HG02798 (cell line): ENCODE results near the gene POLA2.
"Not testable (repeated sequence)": the region's sequence is repeated elsewhere in the genome, so short reads cannot be mapped to it uniquely, and the experiment has no call there.

Source experiments
- ATAC-seq: cut with Tn5 transposase; IDR thresholded peaks from one replicate; pipeline ENCODE4 v1.9.1; 2021; ENCODE audit warnings: mild to moderate bottlenecking; ENCODE audit not compliant: unreplicated experiment, poor library complexity

Gene POLA2

DNA sequence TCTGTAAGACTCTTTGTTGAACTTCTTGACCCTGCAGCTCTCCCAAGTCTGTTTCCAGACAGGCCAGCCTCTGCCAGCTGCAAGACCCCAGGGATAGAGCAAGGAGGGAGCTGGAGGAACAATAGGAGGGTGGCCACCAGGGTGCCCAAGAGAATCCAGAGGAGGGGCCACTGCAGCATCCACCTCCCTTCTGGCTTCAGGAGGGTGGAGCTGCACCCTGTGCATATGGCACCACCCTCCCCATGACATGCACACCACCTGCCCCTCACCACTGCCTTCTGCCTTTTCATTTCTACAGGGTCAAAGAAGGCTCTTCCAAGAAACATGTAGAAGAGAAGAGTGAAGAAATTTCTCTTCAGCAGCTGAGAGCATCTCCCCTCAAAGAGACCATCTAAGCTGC, 20.1 kb upstream of the POLA2 start:
- ATAC-seq, result no peak

DNA sequence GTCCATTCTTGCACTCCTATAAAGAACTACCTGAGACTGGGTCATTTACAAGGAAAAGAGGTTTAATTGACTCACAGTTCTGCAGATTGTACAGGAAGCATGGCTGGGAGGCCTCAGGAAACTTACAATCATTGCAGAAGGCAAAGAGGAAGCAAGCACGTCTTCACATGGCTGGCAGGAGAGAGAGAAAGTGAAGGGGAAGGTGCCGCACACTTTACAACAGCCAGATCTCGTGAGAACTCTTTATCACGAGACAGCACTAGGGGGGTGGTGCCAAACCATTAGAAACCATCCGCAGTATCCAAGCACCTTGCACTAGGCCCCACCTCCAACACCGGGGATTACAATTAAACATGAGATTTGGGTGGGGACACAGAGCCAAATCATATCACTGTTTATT, 19.4 kb upstream of the POLA2 start:
- ATAC-seq, result no peak

DNA sequence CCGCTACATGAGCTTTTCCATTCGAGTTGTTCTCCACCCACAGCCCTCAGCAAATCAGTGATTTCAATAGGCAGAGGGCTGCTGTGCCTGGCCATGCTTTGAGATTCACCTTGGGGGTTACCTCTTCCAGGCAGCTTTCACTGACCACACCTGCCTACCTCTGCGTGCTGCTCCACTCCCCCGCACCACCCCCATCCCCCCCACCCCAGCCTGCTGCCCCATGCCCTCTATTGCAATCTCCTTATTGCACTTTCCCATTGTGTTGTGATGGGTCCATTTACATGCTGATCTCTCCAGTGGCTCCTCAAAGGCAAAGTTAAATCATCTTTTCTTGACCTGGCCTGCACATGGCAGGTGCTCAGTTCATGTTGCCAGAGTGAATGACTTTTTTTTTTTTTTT, 18.0 kb upstream of the POLA2 start:
- no peak for ATAC-seq

DNA sequence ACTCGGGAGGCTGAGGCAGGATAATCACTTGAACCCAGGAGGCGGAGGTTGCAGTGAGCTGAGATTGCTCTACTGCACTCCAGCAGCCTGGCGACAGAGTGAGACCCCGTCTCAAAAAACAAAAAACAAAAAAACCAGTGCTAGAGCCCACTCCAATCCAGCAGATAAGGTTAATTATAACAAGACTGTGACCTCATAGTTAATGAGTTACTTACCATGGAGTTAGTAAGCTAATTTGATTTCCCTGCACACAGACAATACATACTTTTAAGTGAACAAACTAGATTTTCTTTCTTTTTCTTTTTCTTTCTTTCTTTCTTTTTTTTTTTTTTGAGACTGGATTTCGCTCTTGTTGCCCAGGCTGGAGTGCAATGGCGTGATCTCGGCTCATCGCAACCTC, 16.7 kb upstream of the POLA2 start:
- ATAC-seq, result not testable (repeated sequence)

DNA sequence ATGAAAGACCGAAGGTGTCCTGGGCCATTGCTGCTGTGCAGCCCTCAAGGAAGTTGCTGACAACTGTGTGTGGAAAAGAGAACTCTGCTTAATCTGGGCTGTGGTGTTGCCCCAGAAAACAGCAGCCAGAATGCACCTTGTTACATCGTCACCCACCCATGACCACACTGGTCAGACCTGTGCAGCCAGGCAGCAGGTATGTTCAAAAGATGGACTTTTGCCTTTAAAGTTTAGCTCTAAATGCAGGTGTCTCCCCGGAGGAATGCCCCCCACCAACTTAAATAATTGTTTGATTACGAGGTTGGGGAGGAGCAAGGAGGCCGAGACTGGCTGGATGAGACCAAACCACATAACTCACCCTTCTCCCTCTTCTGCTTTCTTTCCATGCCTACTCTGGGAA, 15.3 kb upstream of the POLA2 start:
- no peak for ATAC-seq

DNA sequence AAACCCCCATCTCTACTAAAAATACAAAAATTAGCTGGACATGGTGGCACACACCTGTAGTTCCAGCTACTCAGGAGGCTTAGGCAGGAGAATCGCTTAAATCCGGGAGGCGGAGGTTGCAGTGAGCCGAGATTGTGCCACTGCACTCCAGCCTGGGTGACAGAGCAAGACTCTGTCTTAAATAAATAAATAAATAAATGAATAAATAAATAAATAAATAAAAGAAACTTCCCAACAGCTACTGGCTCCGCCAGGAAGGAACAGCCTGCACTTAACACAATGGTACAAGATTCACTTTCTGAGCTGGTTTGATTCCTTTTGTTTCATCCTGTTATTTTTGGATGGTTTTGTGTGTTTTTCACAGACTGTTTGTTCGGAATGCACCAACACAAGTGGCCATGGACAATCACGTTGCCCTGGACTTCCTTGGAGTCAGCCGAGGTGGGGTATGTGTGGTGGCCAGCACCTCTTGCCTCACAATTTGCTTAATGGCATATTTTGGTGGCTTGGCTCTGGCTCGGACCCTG, 13.5 kb upstream of the POLA2 start:
- not testable (repeated sequence) for ATAC-seq

DNA sequence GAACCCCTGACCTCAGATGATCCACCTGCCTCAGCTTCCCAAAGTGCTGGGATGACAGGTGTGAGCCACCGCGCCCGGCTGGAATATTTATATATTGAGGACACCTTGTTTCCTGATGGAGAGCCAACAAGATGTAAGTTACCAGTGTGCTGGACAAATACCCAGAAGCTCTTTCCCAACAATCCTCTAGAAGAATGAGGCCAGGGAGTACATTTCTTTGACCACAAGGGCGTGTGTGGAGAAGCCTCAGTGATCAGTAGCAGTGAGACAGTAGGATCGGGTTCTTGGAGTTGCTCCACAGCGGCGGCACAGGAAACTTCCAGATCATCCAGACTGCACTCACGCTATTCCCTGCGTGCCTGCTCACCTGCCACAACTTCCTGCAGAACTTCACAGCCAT, 10.3 kb upstream of the POLA2 start:
- no peak for ATAC-seq

DNA sequence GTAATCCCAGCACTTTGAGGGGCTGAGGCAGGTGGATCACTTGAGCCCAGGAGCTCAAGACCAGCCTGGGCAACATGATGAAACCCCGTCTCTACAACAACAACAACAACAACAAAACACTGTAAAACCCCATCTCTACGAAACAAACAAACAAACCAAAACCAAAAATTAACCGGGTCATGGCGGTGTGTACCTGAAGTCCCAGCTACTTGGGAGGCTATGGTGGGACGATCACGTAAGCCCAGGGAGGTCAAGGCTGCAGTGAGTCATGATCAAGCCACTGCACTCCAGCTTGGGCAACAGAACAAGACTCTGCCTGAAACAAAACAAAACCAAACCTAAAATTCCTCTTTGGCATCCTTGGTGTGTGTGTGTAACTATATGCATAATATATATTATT, 7.0 kb upstream of the POLA2 start:
- ATAC-seq, result no peak

DNA sequence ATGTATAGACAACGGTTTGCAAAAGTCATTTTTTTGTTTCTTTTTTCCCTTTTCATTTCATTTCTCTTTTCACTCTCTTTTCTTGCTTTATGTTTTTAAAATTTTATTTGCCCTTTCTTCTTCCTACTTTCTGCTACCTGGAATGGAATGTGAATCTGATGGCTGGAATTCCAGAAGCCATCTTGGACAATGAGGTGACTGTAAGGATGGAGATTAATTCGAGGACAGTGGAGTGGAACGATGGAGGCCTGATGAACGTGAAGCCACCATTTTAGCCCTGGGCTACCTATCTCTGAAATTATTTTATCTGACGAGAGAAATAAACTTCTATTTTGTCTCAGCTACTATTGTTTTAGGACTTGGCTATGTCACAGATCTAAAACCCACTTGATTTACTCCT, 2.8 kb upstream of the POLA2 start:
- no peak for ATAC-seq

DNA sequence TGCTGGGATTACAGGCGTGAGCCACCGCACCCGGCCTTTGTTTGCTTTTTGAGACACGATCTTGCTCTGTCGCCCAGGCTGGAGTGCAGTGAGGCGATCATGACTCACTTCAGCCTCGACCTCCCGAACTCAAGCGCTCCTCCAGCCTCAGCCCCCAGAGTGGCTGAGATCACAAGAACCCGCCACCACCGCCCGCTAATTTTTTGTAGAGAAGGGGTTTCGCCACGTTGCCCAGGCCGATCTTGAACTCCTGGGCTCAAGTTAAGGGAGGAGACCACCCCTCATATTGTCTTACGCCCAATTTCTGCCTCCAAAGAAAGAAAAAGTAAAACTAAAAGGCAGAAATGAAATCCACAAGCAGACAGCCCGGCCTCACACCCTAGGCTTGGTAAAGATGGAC, 1.5 kb upstream of the POLA2 start:
- no peak for ATAC-seq

DNA sequence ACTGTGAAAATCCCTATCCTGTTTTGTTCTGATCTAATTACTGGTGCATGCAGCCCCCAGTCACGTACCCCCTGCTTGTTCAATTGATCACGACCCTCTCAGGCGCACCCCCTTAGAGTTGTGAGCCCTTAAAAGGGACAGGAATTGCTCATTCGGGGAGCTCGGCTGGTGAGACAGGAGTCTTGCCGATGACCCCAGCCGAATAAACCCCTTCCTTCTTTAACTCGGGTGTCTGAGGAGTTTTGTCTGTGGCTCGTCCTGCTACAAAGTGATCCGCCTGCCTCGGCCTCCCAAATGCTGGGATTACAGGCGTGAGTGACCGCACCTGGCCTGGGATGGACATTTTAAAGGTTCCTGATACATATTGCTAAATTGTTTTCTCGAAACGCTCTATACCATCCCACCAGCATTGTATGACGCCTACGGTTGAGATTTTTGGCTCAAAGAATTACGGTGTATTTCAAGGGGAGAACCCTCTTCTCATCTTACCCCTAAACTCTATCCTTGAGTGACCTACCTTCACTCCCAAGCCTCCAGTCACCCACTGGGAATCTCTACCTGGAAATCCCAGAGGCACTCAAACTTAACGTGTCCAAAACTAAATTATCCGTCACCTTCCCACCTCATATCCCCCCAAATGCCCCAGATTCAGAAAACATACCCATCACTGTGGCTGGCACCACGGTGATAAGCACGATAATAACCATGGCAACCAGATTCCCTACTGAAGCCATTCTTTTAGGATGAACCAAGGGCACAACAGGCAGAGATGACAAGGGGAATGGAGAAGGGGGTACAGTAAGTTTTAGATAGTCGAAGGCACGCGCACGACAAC, 789 bp upstream of the POLA2 start:
- no peak for ATAC-seq

DNA sequence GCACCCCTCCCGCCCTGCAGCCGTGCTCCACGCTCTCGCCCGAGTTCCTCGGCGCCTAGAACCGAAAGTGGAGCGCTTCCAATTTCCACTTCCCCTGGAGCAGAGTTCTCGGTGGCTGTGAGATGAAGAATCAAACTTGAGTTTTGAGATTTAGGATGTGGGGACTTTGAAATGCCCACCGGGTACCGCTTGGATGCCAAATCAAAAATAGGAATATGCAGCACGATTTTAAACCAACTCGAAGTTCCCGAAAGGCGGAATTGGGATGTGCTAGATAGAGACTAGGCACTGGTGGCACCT, 569 bp downstream of the POLA2 start:
- no peak for ATAC-seq

DNA sequence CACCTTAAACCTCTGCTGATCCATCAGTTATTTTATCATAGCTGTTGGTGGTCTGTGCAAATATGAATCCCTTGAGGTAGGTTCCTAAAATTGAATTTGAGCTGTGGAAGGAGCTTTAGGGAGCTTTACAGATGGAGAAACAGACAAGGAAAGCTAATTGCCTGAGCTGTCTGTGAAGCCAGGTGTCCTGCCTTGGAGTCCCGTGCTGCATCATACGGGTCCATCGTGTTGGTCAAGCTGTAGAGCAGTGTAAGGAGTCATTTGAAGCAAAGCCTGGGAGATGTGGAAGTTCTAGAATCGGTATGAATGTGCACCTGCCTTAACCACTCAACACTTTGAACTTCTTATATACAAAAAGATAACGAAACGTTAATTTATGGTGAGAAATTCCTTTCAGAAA, 1.0 kb downstream of the POLA2 start:
- ATAC-seq, result no peak

DNA sequence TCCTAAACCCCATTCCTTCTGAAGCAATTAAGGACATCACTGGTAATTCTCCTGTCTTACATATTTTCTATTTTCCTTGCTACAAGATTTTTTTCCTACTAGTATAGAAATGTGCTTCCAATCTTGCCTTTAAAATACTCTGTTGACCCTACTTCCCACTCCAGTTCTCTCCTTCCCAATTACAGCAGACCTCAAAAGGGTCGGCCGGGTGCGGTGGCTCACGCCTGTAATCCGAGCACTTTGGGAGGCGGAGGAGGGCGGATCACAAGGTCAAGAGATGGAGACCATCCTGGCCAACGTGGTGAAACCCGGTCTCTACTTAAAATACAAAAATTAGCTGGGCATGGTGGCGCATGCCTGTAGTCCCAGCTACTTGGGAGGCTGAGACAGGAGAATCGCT, 3.0 kb downstream of the POLA2 start:
- ATAC-seq, result not testable (repeated sequence)

DNA sequence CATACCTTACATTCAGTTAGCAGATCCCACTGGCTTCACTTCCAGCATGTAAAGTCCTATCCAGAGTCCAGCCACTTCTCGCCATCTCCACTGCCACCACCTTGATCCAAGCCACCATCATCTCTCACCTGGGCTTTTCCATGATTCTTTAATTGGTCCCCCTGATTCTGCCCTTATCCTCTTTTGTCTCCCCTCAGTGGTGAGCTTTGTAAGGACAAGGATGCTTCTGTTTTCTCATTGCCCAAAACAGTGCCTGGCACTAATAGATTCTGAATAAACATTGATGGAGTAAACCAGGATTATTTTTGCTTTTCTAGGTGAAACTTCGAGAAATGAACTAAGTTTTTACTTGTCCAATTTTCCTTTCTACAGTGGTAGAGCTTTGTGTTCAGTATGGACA, 4.4 kb downstream of the POLA2 start:
- no peak for ATAC-seq

DNA sequence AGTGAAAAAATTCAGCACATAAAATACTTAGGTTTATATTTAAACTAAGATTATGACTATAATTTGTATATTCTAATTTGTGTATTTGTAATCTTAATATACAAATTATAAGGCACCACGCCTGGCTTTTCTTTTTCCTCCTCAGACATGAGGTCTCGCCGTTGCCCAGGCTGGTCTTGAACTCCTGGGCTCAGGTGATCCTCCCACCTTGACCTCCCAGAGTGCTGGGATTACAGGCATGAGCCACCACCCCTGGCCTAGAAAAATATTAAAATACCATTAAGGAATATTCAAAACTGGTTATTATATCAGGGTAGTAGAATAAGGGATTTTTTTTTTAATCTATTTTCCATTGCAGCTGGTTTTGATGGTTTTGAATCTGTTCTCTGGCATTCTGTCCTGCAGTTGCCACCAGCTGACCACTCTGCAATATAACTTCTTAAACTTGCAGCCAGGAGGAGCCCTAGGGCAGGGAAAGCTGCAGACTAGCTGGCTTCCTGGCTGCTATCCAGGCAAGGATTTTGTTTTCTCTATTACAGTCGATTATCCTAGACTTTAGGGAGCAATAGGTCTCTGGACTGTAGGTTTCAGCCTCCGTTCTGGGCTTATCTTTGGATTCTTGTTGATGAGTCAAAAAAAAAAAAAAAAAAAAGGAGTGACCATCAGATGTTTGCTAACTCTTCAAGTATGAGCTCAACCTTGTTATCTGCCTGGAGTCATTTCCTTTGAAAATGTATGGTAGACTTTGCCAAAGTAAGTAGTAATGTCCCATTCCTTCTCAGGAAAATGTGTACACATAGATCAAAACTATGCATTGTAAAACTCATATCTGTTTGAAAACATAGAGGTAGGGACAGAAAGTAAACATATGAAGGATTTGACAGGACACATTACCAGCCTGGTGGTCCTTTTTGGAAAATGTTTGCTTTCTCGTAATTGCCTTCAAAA, 13.2 kb downstream of the POLA2 start:
- no peak for ATAC-seq

DNA sequence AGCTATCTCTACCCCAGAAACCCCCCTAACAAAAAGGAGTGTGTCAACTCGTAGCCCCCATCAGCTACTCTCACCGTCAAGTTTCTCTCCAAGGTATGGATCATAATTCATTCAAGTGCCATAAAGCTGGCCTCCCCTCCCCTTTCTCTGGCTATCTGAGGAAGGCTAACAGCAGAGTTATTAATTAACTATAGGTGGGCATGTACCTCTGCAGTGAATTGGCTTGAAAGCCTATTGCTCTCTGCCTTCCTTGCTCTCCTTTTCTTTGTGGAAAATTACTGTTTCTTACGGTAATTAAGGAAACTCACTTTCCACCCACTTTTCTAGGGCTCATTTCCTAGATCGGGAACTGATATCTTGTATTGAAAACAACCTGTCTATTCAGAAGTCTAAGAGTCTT, 14.1 kb downstream of the POLA2 start:
- no peak for ATAC-seq

DNA sequence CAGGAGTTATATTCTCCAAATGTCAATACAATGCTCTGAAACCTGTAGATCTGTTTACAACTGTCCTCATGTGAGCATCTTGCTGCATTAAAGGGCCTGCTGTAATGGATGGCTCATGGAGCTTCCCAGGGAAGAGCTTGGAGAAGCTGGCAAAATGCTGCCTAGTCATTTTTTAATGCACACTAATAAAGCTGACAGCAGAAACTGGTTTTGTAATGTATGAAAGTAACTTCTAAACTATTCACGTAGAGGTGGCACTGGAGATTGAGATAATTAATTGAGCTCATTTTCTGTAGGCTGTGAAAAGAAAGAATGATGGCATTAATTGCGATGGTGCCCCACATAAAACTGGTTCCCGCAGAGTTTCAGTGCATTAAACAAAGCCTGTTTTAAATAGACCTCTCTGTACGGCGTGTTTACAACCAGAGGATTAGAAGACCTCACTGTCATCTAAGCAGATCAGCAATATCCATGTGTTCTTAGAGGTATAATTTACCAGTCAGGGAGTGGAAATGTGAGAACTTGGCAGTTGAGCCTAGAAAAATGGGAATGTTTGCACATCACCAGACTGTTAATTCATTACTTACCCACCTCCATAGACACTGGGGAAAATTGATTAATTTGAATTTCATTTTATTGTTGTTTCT, 16.0 kb downstream of the POLA2 start:
- ATAC-seq, result no peak

DNA sequence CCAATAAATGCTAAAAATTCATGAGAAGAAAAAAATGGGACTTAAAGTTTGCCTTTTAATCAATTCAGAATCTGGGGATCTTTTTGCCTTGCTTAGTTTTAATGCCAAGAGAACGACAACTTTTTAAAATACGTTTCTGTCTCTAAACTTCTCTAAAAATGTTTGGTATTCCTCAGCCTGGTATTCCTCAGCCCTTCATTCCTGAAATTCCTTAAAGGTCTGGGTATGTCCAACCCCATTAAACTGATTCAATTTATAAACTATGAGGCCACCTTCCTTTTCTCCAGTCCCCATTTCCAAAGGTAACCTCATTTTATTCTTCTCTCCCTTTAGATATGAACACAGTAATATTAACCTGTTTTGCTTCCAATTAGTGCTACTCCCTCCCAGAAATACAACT, 16.6 kb downstream of the POLA2 start:
- ATAC-seq, result no peak

DNA sequence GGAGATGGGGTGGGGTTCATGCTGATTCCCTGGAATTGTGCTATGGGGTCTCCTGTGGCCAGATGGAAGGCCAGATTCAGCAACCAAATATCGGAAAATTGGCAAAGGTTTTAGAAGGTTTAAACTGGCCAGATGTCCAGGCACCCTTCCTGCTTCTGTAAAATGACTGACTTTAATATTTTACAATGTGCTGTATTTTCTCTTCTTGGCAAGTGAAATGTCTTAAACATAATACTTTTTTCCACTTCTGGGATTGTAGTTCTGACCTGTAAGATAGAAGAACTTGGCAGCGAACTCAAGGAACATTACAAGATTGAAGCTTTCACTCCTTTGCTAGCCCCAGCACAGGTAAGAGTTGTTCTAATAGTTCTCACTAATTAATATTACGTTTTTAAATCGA, 17.5 kb downstream of the POLA2 start:
- no peak for ATAC-seq
